Heart left ventricle (tissue), 16 donors: ENCODE data around the gene SETBP1. TPM values are rescaled to one million over a fixed set of nuclear protein-coding genes. Genes with fewer than 3 reads are reported as not detected.
A peak's percentile ranks its signal among the peaks of the same experiment; 100 is the strongest.

ENCODE experiments used
- ATAC-seq, 4 donors: fragments of 200-7000 bp; cut with Tn5 transposase; one replicate each; pipeline ENCODE4 v1.9.1; 2020 to 2022; ENCODE audit warnings: moderate library complexity in 4 of 4, mild to moderate bottlenecking in 3 of 4, moderate number of reproducible peaks in 1 of 4
- DNase-seq, 5 donors: peaks; one replicate each; pipeline ENCODE4 v3.0.0-alpha.2; 2020
- H3K27ac ChIP-seq, 12 donors: fragments of 200-600 bp; sonication (generic) in 4 of 12; one replicate each; pipeline versions ENCODE4 v1.5.0 to v1.8.0; 2016 to 2022; ENCODE audit warnings: mild to moderate bottlenecking in 2 of 12
- H3K27me3 ChIP-seq, 9 donors: fragments of 200-600 bp; sonication (generic) in 2 of 9; one replicate each; pipeline versions ENCODE4 v1.5.1 to v1.8.0; 2016 to 2022; ENCODE audit warnings: mild to moderate bottlenecking in 3 of 9
- H3K36me3 ChIP-seq, 9 donors: fragments of 200-600 bp; sonication (generic) in 2 of 9; one replicate each; pipeline versions ENCODE4 v1.5.0 to v1.8.0; 2018 to 2022; ENCODE audit warnings: mild to moderate bottlenecking in 2 of 9
- H3K4me1 ChIP-seq, 12 donors: fragments of 200-600 bp; sonication (generic) in 4 of 12; one replicate each; pipeline versions ENCODE4 v1.5.0 to v1.8.0; 2016 to 2022; ENCODE audit warnings: mild to moderate bottlenecking in 3 of 12
- H3K4me3 ChIP-seq, 12 donors: fragments of 200-600 bp; sonication (generic) in 4 of 12; one replicate each; pipeline versions ENCODE4 v1.5.0 to v1.8.0; 2017 to 2022; ENCODE audit warnings: mild to moderate bottlenecking in 9 of 12, moderate library complexity in 4 of 12
- H3K9me3 ChIP-seq, 12 donors: fragments of 200-600 bp; sonication (generic) in 4 of 12; one replicate each; pipeline versions ENCODE4 v1.5.0 to v1.8.0; 2016 to 2022; ENCODE audit warnings: mild to moderate bottlenecking in 1 of 12
- POLR2A ChIP-seq, 2 donors: fragments of 450-650 bp; IDR thresholded peaks; one replicate each; pipeline ENCODE4 v1.6.1; 2017; ENCODE audit warnings: antibody characterized with exemption in 2 of 2, mild to moderate bottlenecking in 2 of 2, moderate library complexity in 2 of 2
- WGBS, 4 donors: extraction: QIAGEN DNeasy Blood & Tissue Kit in 2 of 4; methylation state at CpG; one replicate each; pipeline versions ENCODE4 v1.1.5 to v1.1.7; 2013 to 2018; 5-methylcytosine and 5-hydroxymethylcytosine counted together
- intact Hi-C, 10 donors: fragments of 100-400 bp; cut with DNase I; formaldehyde crosslinking; loops; one replicate each; pipeline versions ENCODE4 v1.11.1 to v1.14.2; 2022
- polyA plus RNA-seq, 2 donors: library from polyadenylated mRNA; stranded (reverse); fragments of 200-250 nt; gene quantifications; one replicate each; pipeline ENCODE4 v1.2.3, GENCODE V29; 2013
- total RNA-seq, 9 donors: library from RNA; depleted of rRNA in 2 of 9; stranded (reverse); fragments of >200 nt in 2 of 9; fragmentation: NEBNext Ultra II Directional in 3 of 9; extraction: Animal tissue kit (Norgen Biotek cat#: 25700) in 3 of 9; gene quantifications; one replicate each; pipeline versions ENCODE4 v1.1.0 to v1.2.4, GENCODE V29; 2016 to 2023
- TF ChIP-seq, protein P1 (sequence below), 12 donors: fragments of 200-600 bp; sonication (generic) in 4 of 12; IDR thresholded peaks; one replicate each; pipeline versions ENCODE4 v1.5.0 to v1.8.0; 2018 to 2022; ENCODE audit warnings: antibody characterized with exemption in 12 of 12, mild to moderate bottlenecking in 5 of 12
- donor health status: ischemic (EF 13 %, LVEDD 7.1; RV severe dilation, severe dysfunction).
- donor health status: healthy with polysubstance abuse.
- donor health status: DM: no; HTN: yes; CAD: no.
- donor health status: DM: no; HTN: no; CAD: no.
- donor health status: ischemic (EF 25% LVEDD 6.9; RV normal size, moderate dysfunction).
- donor health status: ischemic (EF 25% LVEDD 5.7; RV mildly dilated, moderate dysfunction).
- donor health status: healthy.
- donor health status: DM: yes; HTN: yes; CAD: no.
- donor health status: ischemic (EF 35%, LVEDD 5.7; RV mildly dilated, moderate dysfunction).
- donor health status: nonischemic (EF 11% LVEDD 7.7; RV severe dilation, severe dysfunction).
- donor health status: DM: yes; HTN: yes; CAD: no.
- donor health status: PGD.
- donor health status: ischemic (EF 29% LVEDD 5.4; RV normal size, mild dysfunction).
- donor health status: nonischemic (EF 23%, LVEDD 6.1; RV moderate dilation, normal function).

The SETBP1 gene
- total and polyA plus RNA-seq, 11 donors = 1.2 to 10.6 (median 5.5) TPM

DNA sequence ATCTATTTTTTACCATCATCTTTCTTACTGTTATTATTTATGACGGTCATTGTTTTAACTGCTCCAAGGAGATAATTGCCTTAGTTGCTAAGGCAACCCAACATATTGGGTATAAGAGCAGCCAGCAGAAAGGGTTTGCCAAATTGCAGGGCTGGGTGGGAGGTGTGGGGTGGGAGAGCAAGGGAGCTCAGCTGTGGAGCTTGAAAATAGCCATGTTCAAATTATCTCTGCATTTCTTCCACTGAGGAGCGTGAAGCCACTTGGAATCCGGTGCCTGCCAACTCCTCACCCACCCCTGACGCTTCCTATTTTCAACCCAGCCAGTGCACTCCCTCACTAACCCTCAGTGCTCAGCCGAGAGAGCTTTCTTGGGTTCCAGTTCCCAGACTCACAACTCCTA lies 60.8 kb downstream of the SETBP1 start:
- peak overlapping the region in 3 of 12 donors; percentile 56 to 66 (median 63) for H3K27ac ChIP-seq
- WGBS, 4 donors = 59 to 76% (median 73%) methylated on average over 5 of the region's 5 CpGs
- ATAC-seq = peak in 1 of 4 donors; percentile 11

GRCh38 chr18:44742126-44742525 lies 61.4 kb downstream of the SETBP1 start:
- H3K4me3 ChIP-seq = no peak overlapping the region
- no peaks in the 10 kb centered on the region for H3K9me3 ChIP-seq
- 89 to 93% (median 92%) methylated on average over 3 of the region's 3 CpGs for WGBS, 4 donors
- intact Hi-C loops = loop anchor here in 2 of 10 donors (5.0 to 10.0 kb wide), 2 partner anchors 57 to 1120 kb away; partner anchors contain the start of gene SETBP1 (in 1 of the 2)
- no peak for ATAC-seq
- DNase-seq = no peak
- TF ChIP-seq POLR2A (IDR thresholded peaks at IDR 0.05) = no peak
- TF ChIP-seq, protein P1, sequence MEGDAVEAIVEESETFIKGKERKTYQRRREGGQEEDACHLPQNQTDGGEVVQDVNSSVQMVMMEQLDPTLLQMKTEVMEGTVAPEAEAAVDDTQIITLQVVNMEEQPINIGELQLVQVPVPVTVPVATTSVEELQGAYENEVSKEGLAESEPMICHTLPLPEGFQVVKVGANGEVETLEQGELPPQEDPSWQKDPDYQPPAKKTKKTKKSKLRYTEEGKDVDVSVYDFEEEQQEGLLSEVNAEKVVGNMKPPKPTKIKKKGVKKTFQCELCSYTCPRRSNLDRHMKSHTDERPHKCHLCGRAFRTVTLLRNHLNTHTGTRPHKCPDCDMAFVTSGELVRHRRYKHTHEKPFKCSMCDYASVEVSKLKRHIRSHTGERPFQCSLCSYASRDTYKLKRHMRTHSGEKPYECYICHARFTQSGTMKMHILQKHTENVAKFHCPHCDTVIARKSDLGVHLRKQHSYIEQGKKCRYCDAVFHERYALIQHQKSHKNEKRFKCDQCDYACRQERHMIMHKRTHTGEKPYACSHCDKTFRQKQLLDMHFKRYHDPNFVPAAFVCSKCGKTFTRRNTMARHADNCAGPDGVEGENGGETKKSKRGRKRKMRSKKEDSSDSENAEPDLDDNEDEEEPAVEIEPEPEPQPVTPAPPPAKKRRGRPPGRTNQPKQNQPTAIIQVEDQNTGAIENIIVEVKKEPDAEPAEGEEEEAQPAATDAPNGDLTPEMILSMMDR (IDR thresholded peaks at IDR 0.05) = no peak
- peaks cover 0 to 43% (median 23%) of the 10 kb centered on the region in 12 donors for H3K4me1 ChIP-seq
- peaks cover 0 to 55% (median 0%) of the 10 kb centered on the region in 9 donors for H3K27me3 ChIP-seq
- no peaks in the 10 kb centered on the region for H3K36me3 ChIP-seq
- H3K27ac ChIP-seq = peak overlapping the region in 6 of 12 donors; percentile 50 to 66 (median 58)

More for the DNA sequence above, 60.8 kb downstream of the SETBP1 start:
- no peak for TF ChIP-seq POLR2A (IDR thresholded peaks at IDR 0.05)
- TF ChIP-seq, protein P1 (IDR thresholded peaks at IDR 0.05) = no peak
- Histone ChIP-seq H3K4me1 (peaks cover 0 to 41% (median 22%) of the 10 kb centered on the region in 12 donors), H3K27me3 (peaks cover 0 to 51% (median 0%) of the 10 kb centered on the region in 9 donors), H3K9me3 (no peaks in the 10 kb centered on the region), H3K36me3 (no peaks in the 10 kb centered on the region), H3K4me3 (no peak overlapping the region)
- intact Hi-C loops = loop anchor here in 2 of 10 donors (5.0 to 10.0 kb wide), 2 partner anchors 57 to 1119 kb away; partner anchors contain the start of gene SETBP1 (in 1 of the 2)
- DNase-seq = no peak

GRCh38 chr18:44742718-44743311 lies 62.1 kb downstream of the SETBP1 start:
- Histone ChIP-seq H3K4me1 (peaks cover 0 to 50% (median 27%) of the 10 kb centered on the region in 12 donors), H3K36me3 (no peaks in the 10 kb centered on the region), H3K27me3 (peaks cover 0 to 56% (median 0%) of the 10 kb centered on the region in 9 donors), H3K4me3 (no peak overlapping the region), H3K27ac (peak overlapping the region in 10 of 12 donors; percentile 14 to 66 (median 52)), H3K9me3 (no peaks in the 10 kb centered on the region)
- 47 to 57% (median 53%) methylated on average over 3 of the region's 3 CpGs for WGBS, 4 donors
- DNase-seq (peak in 4 of 5 donors; percentile 59 to 76 (median 72)), ATAC-seq (peak; percentile 38 to 85 (median 70))
- intact Hi-C loops = loop anchor here in 2 of 10 donors (5.0 to 10.0 kb wide), 2 partner anchors 58 to 1121 kb away; partner anchors contain the start of gene SETBP1 (in 1 of the 2)
- TF ChIP-seq, protein P1 (IDR thresholded peaks at IDR 0.05) = no peak
- no peak for TF ChIP-seq POLR2A (IDR thresholded peaks at IDR 0.05)

DNA sequence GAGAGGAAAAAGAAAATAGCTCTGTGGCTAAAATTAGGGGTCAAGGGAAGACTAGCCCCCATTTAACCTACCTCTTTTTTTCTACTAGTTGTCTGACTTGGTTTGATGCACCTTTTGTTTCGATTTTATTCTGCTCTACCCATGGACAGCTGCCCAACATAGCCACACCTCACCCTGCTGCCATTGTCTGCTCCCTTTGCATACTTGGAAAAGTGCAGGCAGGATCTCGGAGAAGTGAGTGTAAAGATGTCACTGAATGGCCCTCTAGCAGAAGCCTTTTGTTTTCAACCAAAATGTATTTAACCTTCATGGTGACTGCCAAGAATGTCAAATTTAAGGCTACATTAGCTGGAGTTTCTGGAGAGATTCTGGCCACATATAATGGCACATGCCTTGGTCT lies 62.9 kb downstream of the SETBP1 start:
- TF ChIP-seq POLR2A (IDR thresholded peaks at IDR 0.05) = no peak
- TF ChIP-seq, protein P1 (IDR thresholded peaks at IDR 0.05) = no peak
- 56 to 82% (median 77%) methylated on average over 2 of the region's 2 CpGs for WGBS, 4 donors
- no peak overlapping the region for H3K4me3 ChIP-seq
- H3K9me3 ChIP-seq = no peaks in the 10 kb centered on the region
- DNase-seq = no peak
- peak overlapping the region in 8 of 12 donors; percentile 15 to 66 (median 55) for H3K27ac ChIP-seq
- H3K36me3 ChIP-seq = no peaks in the 10 kb centered on the region
- intact Hi-C loops = loop anchor here in 2 of 10 donors (5.0 to 10.0 kb wide), 2 partner anchors 59 to 1121 kb away; partner anchors contain the start of gene SETBP1 (in 1 of the 2)
- H3K27me3 ChIP-seq = peaks cover 0 to 53% (median 0%) of the 10 kb centered on the region in 9 donors
- no peak for ATAC-seq
- H3K4me1 ChIP-seq = peaks cover 0 to 51% (median 27%) of the 10 kb centered on the region in 12 donors
